ENCODE data around the gene CAPZB. TPM values are rescaled to one million over a fixed set of nuclear protein-coding genes. Genes with fewer than 3 reads are reported as not detected.

CAPZB gene
- total and polyA plus RNA-seq, 2 donors: 136 to 255 TPM

DNA sequence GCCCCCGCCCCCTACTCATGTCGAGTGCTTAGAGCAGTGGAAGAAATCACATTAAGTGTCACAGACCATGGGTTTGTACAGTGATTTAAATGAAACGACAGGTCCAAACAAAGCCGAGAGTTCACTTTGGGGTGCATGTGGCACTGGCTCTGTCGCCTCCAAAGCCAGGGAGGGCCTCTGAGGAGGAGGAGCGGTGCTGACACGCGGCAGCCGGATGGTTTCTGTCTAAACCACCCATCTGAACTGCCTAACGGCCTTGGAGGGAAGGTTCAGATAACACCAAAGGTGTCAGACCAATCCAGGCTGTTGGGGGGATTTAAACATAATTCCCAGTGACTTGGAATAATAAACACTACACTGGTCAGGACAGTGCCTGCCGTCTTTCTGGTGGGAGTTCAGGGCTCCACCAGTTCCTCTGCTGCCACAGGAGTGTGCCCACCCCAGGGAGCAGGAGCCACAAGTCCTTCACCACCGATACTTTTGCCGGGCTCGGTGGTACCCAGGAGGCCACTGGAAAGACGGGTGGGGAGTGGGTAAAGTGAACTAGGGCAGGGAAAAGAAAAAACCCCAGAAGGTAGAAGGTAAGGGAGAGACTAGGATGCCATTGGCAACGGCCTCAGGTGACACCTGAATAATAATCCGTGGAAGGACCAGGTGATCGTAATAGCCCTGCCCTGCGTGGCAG, 95.0 kb downstream of the CAPZB start:
- Histone ChIP-seq H3K36me3 (ENCODE audit: control insufficient read depth in 2 of 2, insufficient read depth in 2 of 2, low read length in 1 of 2) (peaks cover 17 to 18% of the 10 kb centered on the region in 2 donors), H3K4me3 (ENCODE audit: low read length in 2 of 2) (peak overlapping the region; percentile 21 to 45), H3K27ac (ENCODE audit: low read depth in 1 of 2, low read length in 1 of 2) (peak overlapping the region; percentile 83 to 84), H3K9me3 (ENCODE audit: control insufficient read depth in 2 of 2, insufficient read depth in 1 of 2, low read length in 1 of 2) (no peaks in the 10 kb centered on the region), H3K27me3 (ENCODE audit: control insufficient read depth in 2 of 2, insufficient read depth in 1 of 2, low read length in 1 of 2) (no peaks in the 10 kb centered on the region), H3K4me1 (ENCODE audit: control insufficient read depth in 2 of 2, insufficient read depth in 2 of 2, low read length in 2 of 2) (peaks cover 38 to 64% of the 10 kb centered on the region in 2 donors)
- DNase-seq (ENCODE audit: low read depth in 6 of 9, low spot score in 9 of 9): peak in 1 of 9 donors; percentile 57
- whole genome bisulfite sequencing: 60% methylated on average over 19 of the region's 19 CpGs

GRCh38 chr1:19388980-19389379, 96.4 kb downstream of the CAPZB start:
- no peaks in the 10 kb centered on the region for H3K9me3 ChIP-seq (ENCODE audit: control insufficient read depth in 2 of 2, insufficient read depth in 1 of 2, low read length in 1 of 2)
- no peak overlapping the region for H3K4me3 ChIP-seq (ENCODE audit: low read length in 2 of 2)
- H3K27me3 ChIP-seq (ENCODE audit: control insufficient read depth in 2 of 2, insufficient read depth in 1 of 2, low read length in 1 of 2): no peaks in the 10 kb centered on the region
- peaks cover 32 to 51% of the 10 kb centered on the region in 2 donors for H3K4me1 ChIP-seq (ENCODE audit: control insufficient read depth in 2 of 2, insufficient read depth in 2 of 2, low read length in 2 of 2)
- H3K27ac ChIP-seq (ENCODE audit: low read depth in 1 of 2, low read length in 1 of 2): no peak overlapping the region
- 97% methylated on average over 9 of the region's 9 CpGs for WGBS
- DNase-seq (ENCODE audit: low read depth in 6 of 9, low spot score in 9 of 9): no peak
- H3K36me3 ChIP-seq (ENCODE audit: control insufficient read depth in 2 of 2, insufficient read depth in 2 of 2, low read length in 1 of 2): peaks cover 27 to 30% of the 10 kb centered on the region in 2 donors

DNA sequence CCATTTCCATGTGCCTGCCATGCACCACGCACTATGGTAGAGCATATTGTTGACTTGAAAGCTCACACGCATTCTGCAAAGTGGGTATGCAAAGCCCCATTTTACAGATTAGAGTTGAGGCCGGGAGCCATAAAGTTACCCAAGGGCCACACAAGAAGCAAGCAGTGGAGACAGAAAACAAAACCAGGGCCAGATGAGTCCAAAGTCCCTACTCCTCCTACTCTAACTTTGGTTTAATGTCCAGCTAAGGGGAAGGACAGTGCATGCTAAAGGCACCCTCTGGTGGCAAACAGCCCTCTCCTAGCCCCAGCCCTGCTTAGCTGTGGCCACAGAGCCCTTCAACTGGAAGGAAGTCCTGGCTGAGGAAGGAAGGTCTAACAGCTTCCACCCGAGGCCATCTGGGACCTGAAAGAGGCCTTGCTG, 98.3 kb downstream of the CAPZB start:
- H3K27me3 ChIP-seq (ENCODE audit: control insufficient read depth in 2 of 2, insufficient read depth in 1 of 2, low read length in 1 of 2): no peaks in the 10 kb centered on the region
- no peak overlapping the region for H3K27ac ChIP-seq (ENCODE audit: low read depth in 1 of 2, low read length in 1 of 2)
- H3K4me1 ChIP-seq (ENCODE audit: control insufficient read depth in 2 of 2, insufficient read depth in 2 of 2, low read length in 2 of 2): peaks cover 22 to 36% of the 10 kb centered on the region in 2 donors
- H3K9me3 ChIP-seq (ENCODE audit: control insufficient read depth in 2 of 2, insufficient read depth in 1 of 2, low read length in 1 of 2): no peaks in the 10 kb centered on the region
- no peak overlapping the region for H3K4me3 ChIP-seq (ENCODE audit: low read length in 2 of 2)
- DNase-seq (ENCODE audit: low read depth in 6 of 9, low spot score in 9 of 9): no peak
- peaks cover 38 to 41% of the 10 kb centered on the region in 2 donors for H3K36me3 ChIP-seq (ENCODE audit: control insufficient read depth in 2 of 2, insufficient read depth in 2 of 2, low read length in 1 of 2)
- 87% methylated on average over 4 of the region's 4 CpGs for WGBS

- Histone ChIP-seq H3K4me1 (ENCODE audit: control insufficient read depth in 2 of 2, insufficient read depth in 2 of 2, low read length in 2 of 2) (peaks cover 11 to 26% of the 10 kb centered on the region in 2 donors), H3K27ac (ENCODE audit: low read depth in 1 of 2, low read length in 1 of 2) (peak overlapping the region in 1 of 2 donors; percentile 65), H3K36me3 (ENCODE audit: control insufficient read depth in 2 of 2, insufficient read depth in 2 of 2, low read length in 1 of 2) (peaks cover 41 to 46% of the 10 kb centered on the region in 2 donors), H3K4me3 (ENCODE audit: low read length in 2 of 2) (no peak overlapping the region), H3K27me3 (ENCODE audit: control insufficient read depth in 2 of 2, insufficient read depth in 1 of 2, low read length in 1 of 2) (no peaks in the 10 kb centered on the region), H3K9me3 (ENCODE audit: control insufficient read depth in 2 of 2, insufficient read depth in 1 of 2, low read length in 1 of 2) (no peaks in the 10 kb centered on the region)
- 93% methylated on average over 15 of the region's 15 CpGs for WGBS
- DNase-seq (ENCODE audit: low read depth in 6 of 9, low spot score in 9 of 9): no peak
Measured at GRCh38 chr1:19385869-19386591, 99.3 kb downstream of the CAPZB start.

GRCh38 chr1:19385221-19385620, 100.1 kb downstream of the CAPZB start:
- H3K9me3 ChIP-seq (ENCODE audit: control insufficient read depth in 2 of 2, insufficient read depth in 1 of 2, low read length in 1 of 2): no peaks in the 10 kb centered on the region
- DNase-seq (ENCODE audit: low read depth in 6 of 9, low spot score in 9 of 9): no peak
- H3K36me3 ChIP-seq (ENCODE audit: control insufficient read depth in 2 of 2, insufficient read depth in 2 of 2, low read length in 1 of 2): peaks cover 45 to 50% of the 10 kb centered on the region in 2 donors
- peaks cover 3 to 18% of the 10 kb centered on the region in 2 donors for H3K4me1 ChIP-seq (ENCODE audit: control insufficient read depth in 2 of 2, insufficient read depth in 2 of 2, low read length in 2 of 2)
- WGBS: 98% methylated on average over 9 of the region's 9 CpGs
- no peaks in the 10 kb centered on the region for H3K27me3 ChIP-seq (ENCODE audit: control insufficient read depth in 2 of 2, insufficient read depth in 1 of 2, low read length in 1 of 2)
- H3K4me3 ChIP-seq (ENCODE audit: low read length in 2 of 2): no peak overlapping the region
- H3K27ac ChIP-seq (ENCODE audit: low read depth in 1 of 2, low read length in 1 of 2): peak overlapping the region in 1 of 2 donors; percentile 9

GRCh38 chr1:19384772-19385187, 100.6 kb downstream of the CAPZB start:
- no peak for DNase-seq (ENCODE audit: low read depth in 6 of 9, low spot score in 9 of 9)
- Histone ChIP-seq H3K27me3 (ENCODE audit: control insufficient read depth in 2 of 2, insufficient read depth in 1 of 2, low read length in 1 of 2) (no peaks in the 10 kb centered on the region), H3K9me3 (ENCODE audit: control insufficient read depth in 2 of 2, insufficient read depth in 1 of 2, low read length in 1 of 2) (no peaks in the 10 kb centered on the region), H3K36me3 (ENCODE audit: control insufficient read depth in 2 of 2, insufficient read depth in 2 of 2, low read length in 1 of 2) (peaks cover 50 to 54% of the 10 kb centered on the region in 2 donors), H3K27ac (ENCODE audit: low read depth in 1 of 2, low read length in 1 of 2) (peak overlapping the region in 1 of 2 donors; percentile 9), H3K4me3 (ENCODE audit: low read length in 2 of 2) (no peak overlapping the region), H3K4me1 (ENCODE audit: control insufficient read depth in 2 of 2, insufficient read depth in 2 of 2, low read length in 2 of 2) (peaks cover 0 to 13% of the 10 kb centered on the region in 2 donors)
- whole genome bisulfite sequencing: 95% methylated on average over 7 of the region's 7 CpGs

GRCh38 chr1:19384113-19384512, 101.2 kb downstream of the CAPZB start:
- H3K27me3 ChIP-seq (ENCODE audit: control insufficient read depth in 2 of 2, insufficient read depth in 1 of 2, low read length in 1 of 2): no peaks in the 10 kb centered on the region
- H3K27ac ChIP-seq (ENCODE audit: low read depth in 1 of 2, low read length in 1 of 2): no peak overlapping the region
- no peak for DNase-seq (ENCODE audit: low read depth in 6 of 9, low spot score in 9 of 9)
- no peak overlapping the region for H3K4me3 ChIP-seq (ENCODE audit: low read length in 2 of 2)
- 92% methylated on average over 4 of the region's 4 CpGs for WGBS
- peaks cover 55 to 57% of the 10 kb centered on the region in 2 donors for H3K36me3 ChIP-seq (ENCODE audit: control insufficient read depth in 2 of 2, insufficient read depth in 2 of 2, low read length in 1 of 2)
- peaks cover 0 to 10% of the 10 kb centered on the region in 2 donors for H3K4me1 ChIP-seq (ENCODE audit: control insufficient read depth in 2 of 2, insufficient read depth in 2 of 2, low read length in 2 of 2)
- H3K9me3 ChIP-seq (ENCODE audit: control insufficient read depth in 2 of 2, insufficient read depth in 1 of 2, low read length in 1 of 2): no peaks in the 10 kb centered on the region

GRCh38 chr1:19382222-19382621, 103.1 kb downstream of the CAPZB start:
- DNase-seq (ENCODE audit: low read depth in 6 of 9, low spot score in 9 of 9): no peak
- Histone ChIP-seq H3K36me3 (ENCODE audit: control insufficient read depth in 2 of 2, insufficient read depth in 2 of 2, low read length in 1 of 2) (peaks cover 66 to 68% of the 10 kb centered on the region in 2 donors), H3K27me3 (ENCODE audit: control insufficient read depth in 2 of 2, insufficient read depth in 1 of 2, low read length in 1 of 2) (no peaks in the 10 kb centered on the region), H3K9me3 (ENCODE audit: control insufficient read depth in 2 of 2, insufficient read depth in 1 of 2, low read length in 1 of 2) (no peaks in the 10 kb centered on the region), H3K4me1 (ENCODE audit: control insufficient read depth in 2 of 2, insufficient read depth in 2 of 2, low read length in 2 of 2) (peaks cover 0 to 10% of the 10 kb centered on the region in 2 donors), H3K4me3 (ENCODE audit: low read length in 2 of 2) (no peak overlapping the region), H3K27ac (ENCODE audit: low read depth in 1 of 2, low read length in 1 of 2) (peak overlapping the region in 1 of 2 donors; percentile 17)
- 96% methylated on average over 4 of the region's 4 CpGs for WGBS

GRCh38 chr1:19381261-19381660, 104.1 kb downstream of the CAPZB start:
- Histone ChIP-seq H3K36me3 (ENCODE audit: control insufficient read depth in 2 of 2, insufficient read depth in 2 of 2, low read length in 1 of 2) (peaks cover 71 to 77% of the 10 kb centered on the region in 2 donors), H3K27me3 (ENCODE audit: control insufficient read depth in 2 of 2, insufficient read depth in 1 of 2, low read length in 1 of 2) (no peaks in the 10 kb centered on the region), H3K4me3 (ENCODE audit: low read length in 2 of 2) (no peak overlapping the region), H3K27ac (ENCODE audit: low read depth in 1 of 2, low read length in 1 of 2) (no peak overlapping the region), H3K9me3 (ENCODE audit: control insufficient read depth in 2 of 2, insufficient read depth in 1 of 2, low read length in 1 of 2) (no peaks in the 10 kb centered on the region), H3K4me1 (ENCODE audit: control insufficient read depth in 2 of 2, insufficient read depth in 2 of 2, low read length in 2 of 2) (peaks cover 0 to 9% of the 10 kb centered on the region in 2 donors)
- no peak for DNase-seq (ENCODE audit: low read depth in 6 of 9, low spot score in 9 of 9)
- 86% methylated on average over 6 of the region's 6 CpGs for WGBS
